Fibroblast of lung (primary cell): ENCODE measurements around the gene WEE1. TPM values are rescaled to one million over a fixed set of nuclear protein-coding genes. Genes with fewer than 3 reads are reported as not detected.

Source experiments
- DNase-seq, 2 donors: peaks; one replicate each; pipeline versions ENCODE4 v3.0.0 to v3.0.0-alpha.2; 2010; ENCODE audit warnings: low read depth in 2 of 2
- H2AFZ ChIP-seq: 2 replicates; pipeline ENCODE4 v1.5.1; 2012; ENCODE audit warnings: low read length, control low read depth, inconsistent platforms
- H3K27ac ChIP-seq: 2 replicates; pipeline ENCODE4 v1.5.1; 2011; ENCODE audit warnings: low read length, control low read depth; ENCODE audit not compliant: insufficient read depth
- H3K27me3 ChIP-seq: 2 replicates; pipeline ENCODE4 v1.5.1; 2011; ENCODE audit warnings: mild to moderate bottlenecking, low read length; ENCODE audit not compliant: control insufficient read depth, insufficient read depth
- H3K36me3 ChIP-seq: 2 replicates; pipeline ENCODE4 v1.5.1; 2011; ENCODE audit warnings: low read length; ENCODE audit not compliant: control insufficient read depth, insufficient read depth
- H3K4me1 ChIP-seq: 2 replicates; pipeline ENCODE4 v1.5.1; 2011; ENCODE audit warnings: low read length; ENCODE audit not compliant: control insufficient read depth, insufficient read depth; ENCODE audit errors: extremely low read depth
- H3K4me2 ChIP-seq: 2 replicates; pipeline ENCODE4 v1.5.1; 2011; ENCODE audit warnings: low read length, control low read depth; ENCODE audit not compliant: insufficient read depth; ENCODE audit errors: extremely low read depth
- H3K4me3 ChIP-seq, 4 experiments: fragments of 200-600 bp in 1 of 4; sonication (generic) in 1 of 4; replicated peaks in 1 of 4; 2 replicates each; pipeline ENCODE4 v1.5.1; 2011 to 2016; ENCODE audit warnings: low read length in 4 of 4, low read depth in 3 of 4, mild to moderate bottlenecking in 3 of 4, control low read depth in 2 of 4, inconsistent platforms in 1 of 4, mixed read lengths in 1 of 4; ENCODE audit not compliant: insufficient read depth in 1 of 4; ENCODE audit errors: control extremely low read depth in 1 of 4
- H3K79me2 ChIP-seq: 2 replicates; pipeline ENCODE4 v1.5.1; 2012; ENCODE audit warnings: mild to moderate bottlenecking, low read length, inconsistent platforms; ENCODE audit not compliant: control insufficient read depth, insufficient read depth
- H3K9ac ChIP-seq: 2 replicates; pipeline ENCODE4 v1.5.1; 2011; ENCODE audit warnings: mild to moderate bottlenecking, low read length, control low read depth; ENCODE audit not compliant: insufficient read depth
- H3K9me3 ChIP-seq: 2 replicates; pipeline ENCODE4 v1.5.1; 2012; ENCODE audit warnings: low read depth, low read length; ENCODE audit not compliant: control insufficient read depth, insufficient read depth
- H4K20me1 ChIP-seq: 2 replicates; pipeline ENCODE4 v1.5.1; 2011; ENCODE audit warnings: low read length; ENCODE audit not compliant: control insufficient read depth, insufficient read depth; ENCODE audit errors: extremely low read depth
- CTCF ChIP-seq, 2 donors: IDR thresholded peaks in 1 of 2; conservative IDR thresholded peaks in 1 of 2; 1 replicate in 1 of 2; 2 replicates in 1 of 2; pipeline ENCODE4 v1.5.1; 2011 to 2012; ENCODE audit warnings: low read length in 2 of 2, control low read depth in 1 of 2, inconsistent platforms in 1 of 2, low read depth in 1 of 2, mild to moderate bottlenecking in 1 of 2
- EZH2 ChIP-seq: IDR thresholded peaks from 2 replicates; pipeline ENCODE4 v1.5.1; 2012; ENCODE audit warnings: low read length, control low read depth, mild to moderate bottlenecking; ENCODE audit errors: missing control alignments
- polyA plus RNA-seq, 2 donors: library from polyadenylated mRNA; depleted of rRNA in 1 of 2; stranded (reverse) in 1 of 2; unstranded in 1 of 2; fragments of >200 nt; gene quantifications; 2 replicates each; pipeline ENCODE4 v1.2.1, GENCODE V29; 2011 to 2012; ENCODE audit warnings: missing spikeins in 1 of 2
- total RNA-seq: library from RNA; depleted of rRNA; stranded (reverse); fragments of >200 nt; gene quantifications from 2 replicates; pipeline ENCODE4 v1.2.1, GENCODE V29; 2014

Gene WEE1
- total and polyA plus RNA-seq, 2 donors (not counting 1 experiment from before 2014, with no cell fraction given) = 55.2 to 77.5 TPM

GRCh38 chr11:9580894-9581293 lies 7.4 kb downstream of the WEE1 start:
- H3K4me1 ChIP-seq = peaks cover 2% of the 10 kb centered on the region
- no peak overlapping the region for H3K27ac ChIP-seq
- peaks cover 71% of the 10 kb centered on the region for H3K79me2 ChIP-seq
- no peak overlapping the region for H3K4me3 ChIP-seq
- no peak for DNase-seq
- no peak overlapping the region for H3K4me2 ChIP-seq
- no peak overlapping the region for H2AFZ ChIP-seq
- no peak overlapping the region for H3K9ac ChIP-seq
- H3K27me3 ChIP-seq = no peaks in the 10 kb centered on the region
- no peaks in the 10 kb centered on the region for H3K9me3 ChIP-seq
- peaks cover 10% of the 10 kb centered on the region for H3K36me3 ChIP-seq
- no peak for TF ChIP-seq EZH2
- no peak for TF ChIP-seq CTCF (conservative IDR thresholded peaks at IDR 0.05 in 1 of 2, IDR thresholded peaks at IDR 0.05 in 1 of 2; ENCODE audit: low read depth in 1 of 2, low read length in 2 of 2)
- H4K20me1 ChIP-seq = no peaks in the 10 kb centered on the region

- peaks cover 2% of the 10 kb centered on the region for H3K4me1 ChIP-seq
- no peak overlapping the region for H3K4me2 ChIP-seq
- H2AFZ ChIP-seq = no peak overlapping the region
- H3K27me3 ChIP-seq = no peaks in the 10 kb centered on the region
- peaks cover 12% of the 10 kb centered on the region for H3K36me3 ChIP-seq
- H4K20me1 ChIP-seq = no peaks in the 10 kb centered on the region
- no peak overlapping the region for H3K27ac ChIP-seq
- H3K9me3 ChIP-seq = no peaks in the 10 kb centered on the region
- TF ChIP-seq CTCF (conservative IDR thresholded peaks at IDR 0.05 in 1 of 2, IDR thresholded peaks at IDR 0.05 in 1 of 2; ENCODE audit: low read depth in 1 of 2, low read length in 2 of 2) = no peak
- TF ChIP-seq EZH2 = no peak
- H3K4me3 ChIP-seq = no peak overlapping the region
- H3K79me2 ChIP-seq = peaks cover 63% of the 10 kb centered on the region
- no peak for DNase-seq
- H3K9ac ChIP-seq = no peak overlapping the region
Measured at GRCh38 chr11:9581556-9582161, 8.2 kb downstream of the WEE1 start.

GRCh38 chr11:9590717-9591116 lies 17.2 kb downstream of the WEE1 start:
- Histone ChIP-seq H3K27ac (no peak overlapping the region), H3K4me3 (no peak overlapping the region), H3K36me3 (peaks cover 7% of the 10 kb centered on the region), H3K4me1 (no peaks in the 10 kb centered on the region), H2AFZ (no peak overlapping the region), H3K9me3 (no peaks in the 10 kb centered on the region), H3K9ac (no peak overlapping the region), H3K79me2 (no peaks in the 10 kb centered on the region), H4K20me1 (no peaks in the 10 kb centered on the region), H3K4me2 (no peak overlapping the region), H3K27me3 (no peaks in the 10 kb centered on the region)
- DNase-seq = no peak
- TF ChIP-seq EZH2 = no peak
- TF ChIP-seq CTCF (conservative IDR thresholded peaks at IDR 0.05 in 1 of 2, IDR thresholded peaks at IDR 0.05 in 1 of 2; ENCODE audit: low read depth in 1 of 2, low read length in 2 of 2) = no peak
